Measurements from ENCODE around the gene CCR5. TPM values are rescaled to one million over a fixed set of nuclear protein-coding genes. Genes with fewer than 3 reads are reported as not detected.

Gene CCR5
- total and polyA plus RNA-seq, 4 donors = 0.06 to 0.75 (median 0.37) TPM

- H3K9ac ChIP-seq (ENCODE audit: low read depth in 1 of 2, low read length in 2 of 2) = no peak overlapping the region
- no peak overlapping the region for H3K27ac ChIP-seq (ENCODE audit: low read depth in 1 of 2, low read length in 2 of 2)
- H3K9me3 ChIP-seq (ENCODE audit: control insufficient read depth in 4 of 4, low read length in 3 of 4) = no peaks in the 10 kb centered on the region
- no peaks in the 10 kb centered on the region for H3K27me3 ChIP-seq (ENCODE audit: control insufficient read depth in 4 of 4, insufficient read depth in 4 of 4, low read length in 3 of 4)
- no peak for TF ChIP-seq FOXA2 (IDR thresholded peaks at IDR 0.05)
- TF ChIP-seq ATF3 (IDR thresholded peaks at IDR 0.05) = no peak
- TF ChIP-seq JUND (IDR thresholded peaks at IDR 0.05) = no peak
- TF ChIP-seq REST (IDR thresholded peaks at IDR 0.05) = no peak
- no peak for TF ChIP-seq SP1 (IDR thresholded peaks at IDR 0.05)
- TF ChIP-seq GABPA (IDR thresholded peaks at IDR 0.05 in 1 of 2, conservative IDR thresholded peaks at IDR 0.05 in 1 of 2) = no peak
- TF ChIP-seq HNF4A (conservative IDR thresholded peaks at IDR 0.05) = no peak
- no peak for TF ChIP-seq YY1 (IDR thresholded peaks at IDR 0.05)
- no peak for TF ChIP-seq RXRA (IDR thresholded peaks at IDR 0.05)
- no peak for TF ChIP-seq CTCF (IDR thresholded peaks at IDR 0.05; ENCODE audit: low read depth, low read length, missing input control)
- TF ChIP-seq EGR1 (IDR thresholded peaks at IDR 0.05; ENCODE audit: low read depth in 2 of 2) = no peak
- no peak for TF ChIP-seq ZBTB33 (IDR thresholded peaks at IDR 0.05)
- no peak for TF ChIP-seq MAX (IDR thresholded peaks at IDR 0.05)
- 87% methylated on average over 5 of the region's 5 CpGs for WGBS
- H3K4me3 ChIP-seq (ENCODE audit: low read depth in 1 of 3, low read length in 3 of 3) = no peak overlapping the region
- no peaks in the 10 kb centered on the region for H3K36me3 ChIP-seq (ENCODE audit: control insufficient read depth in 4 of 4, insufficient read depth in 3 of 4, low read depth in 1 of 4, low read length in 3 of 4)
- H3K4me1 ChIP-seq (ENCODE audit: control insufficient read depth in 4 of 4, insufficient read depth in 4 of 4, low read length in 3 of 4) = peaks cover 0 to 8% (median 8%) of the 10 kb centered on the region in 4 donors
- no peak for DNase-seq (ENCODE audit: low spot score)
These were observed 52.8 kb downstream of the CCR5 start for GRCh38 chr3:46423588-46423987.

Other genes starting within 250 kb of the CCR5 start
- 10 to 100 TPM in 1 of 2 donors, 1 to 10 TPM in 1; 5.9 to 10.7 TPM for gene CCR1, start 162.6 kb upstream of the CCR5 start, total RNA-seq
- gene CCR1, start 162.6 kb upstream of the CCR5 start, polyA plus RNA-seq = 1 to 10 TPM; 1.4 to 4.4 TPM
- under 1 TPM in 1 of 2 donors, not detected in 1; 0.05 TPM for gene CCR3, start 128.5 kb upstream of the CCR5 start, total RNA-seq
- gene CCR3, start 128.5 kb upstream of the CCR5 start, polyA plus RNA-seq = under 1 TPM in 1 of 2 donors, not detected in 1; 0.13 TPM
- 1 to 10 TPM; 3.3 to 3.4 TPM for gene CCR2, start 16.8 kb upstream of the CCR5 start, total RNA-seq
- gene CCR2, start 16.8 kb upstream of the CCR5 start, polyA plus RNA-seq = 1 to 10 TPM in 1 of 2 donors, under 1 TPM in 1; 0.68 to 1.5 TPM
- 1 to 10 TPM; 1.0 to 9.0 TPM for gene CCRL2, start 36.3 kb downstream of the CCR5 start, total RNA-seq
- under 1 TPM; 0.51 to 0.62 TPM for gene CCRL2, start 36.3 kb downstream of the CCR5 start, polyA plus RNA-seq
- 10 to 100 TPM in 1 of 2 donors, under 1 TPM in 1; 0.92 to 14.7 TPM for gene LTF, start 94.0 kb downstream of the CCR5 start, total RNA-seq
- gene LTF, start 94.0 kb downstream of the CCR5 start, polyA plus RNA-seq = 1 to 10 TPM in 1 of 2 donors, under 1 TPM in 1; 0.36 to 1.9 TPM
- 10 to 100 TPM in 1 of 2 donors, 1 to 10 TPM in 1; 1.0 to 35.1 TPM for gene RTP3, start 127.0 kb downstream of the CCR5 start, total RNA-seq
- gene RTP3, start 127.0 kb downstream of the CCR5 start, polyA plus RNA-seq = 10 to 100 TPM; 18.1 to 61.7 TPM
- gene LRRC2, start 195.4 kb downstream of the CCR5 start, total RNA-seq = 1 to 10 TPM in 1 of 2 donors, under 1 TPM in 1; 0.93 to 6.6 TPM
- gene LRRC2, start 195.4 kb downstream of the CCR5 start, polyA plus RNA-seq = 1 to 10 TPM; 1.9 to 7.6 TPM
- gene FAM240A, start 241.6 kb downstream of the CCR5 start, total RNA-seq = not detected
- gene FAM240A, start 241.6 kb downstream of the CCR5 start, polyA plus RNA-seq = not detected